GM19193 (cell line): Measurements from ENCODE around the gene SIRPB1.

Source experiments
- POLR2A ChIP-seq: IDR thresholded peaks from 4 replicates; pipeline ENCODE4 v1.6.1; 2011; ENCODE audit not compliant: insufficient read depth, insufficient read length; ENCODE audit errors: extremely low read depth

The SIRPB1 gene

DNA sequence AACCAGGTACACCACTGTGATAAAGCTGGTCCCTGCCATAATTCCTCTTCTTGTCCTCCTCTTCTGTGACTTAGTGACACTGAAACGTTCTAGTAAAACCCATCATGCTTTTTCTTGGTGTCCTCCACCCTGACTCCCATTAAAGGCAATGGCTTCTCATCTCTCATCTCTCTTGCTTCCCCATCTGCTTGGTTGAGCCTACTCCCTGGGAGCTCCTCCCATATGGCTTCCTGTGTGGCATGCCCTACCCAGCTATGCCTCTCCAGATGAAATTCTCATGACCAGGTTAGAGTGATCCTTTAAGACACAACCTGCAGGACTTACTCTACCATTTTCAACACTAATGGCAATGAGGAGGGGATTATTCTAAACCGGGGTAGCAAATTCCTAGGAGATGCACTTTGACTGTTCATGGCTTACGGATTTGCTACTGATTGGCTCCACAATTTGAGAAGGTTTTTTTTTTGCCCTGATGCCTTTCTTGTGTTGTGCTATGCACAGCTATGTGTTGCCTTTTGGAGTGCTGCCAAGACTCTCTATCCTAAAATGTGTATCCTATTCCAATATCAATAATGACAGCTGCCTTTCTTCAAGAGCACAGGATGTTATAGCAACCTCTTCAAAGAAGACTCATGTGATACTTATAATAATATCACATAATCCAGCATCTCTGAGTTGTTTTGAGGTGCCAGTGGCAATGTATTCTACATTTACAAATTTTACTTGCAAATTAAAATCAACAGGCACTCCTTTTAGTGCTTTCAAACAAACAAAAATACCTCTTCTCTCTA lies 31.7 kb upstream of the SIRPB1 start:
- TF ChIP-seq POLR2A = no peak

DNA sequence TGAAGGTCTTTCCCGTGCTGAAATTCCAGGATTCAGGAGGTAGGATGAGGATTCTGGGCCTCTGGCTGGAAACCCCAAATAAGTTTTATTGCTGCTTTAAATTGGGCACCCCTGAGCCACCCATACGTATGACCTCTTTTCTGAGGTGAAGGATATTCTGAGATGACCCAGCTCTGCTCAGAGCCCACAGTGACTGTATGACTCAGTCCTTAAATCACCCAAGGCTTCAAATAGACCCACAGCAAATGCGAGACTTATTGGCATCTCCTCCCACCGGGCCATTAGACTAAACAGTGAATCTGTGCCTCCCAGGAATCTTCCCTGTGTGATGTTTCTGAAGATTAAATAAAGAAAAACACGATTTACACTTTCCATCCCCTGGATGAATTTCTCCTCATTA lies 28.3 kb upstream of the SIRPB1 start:
- no peak for TF ChIP-seq POLR2A

DNA sequence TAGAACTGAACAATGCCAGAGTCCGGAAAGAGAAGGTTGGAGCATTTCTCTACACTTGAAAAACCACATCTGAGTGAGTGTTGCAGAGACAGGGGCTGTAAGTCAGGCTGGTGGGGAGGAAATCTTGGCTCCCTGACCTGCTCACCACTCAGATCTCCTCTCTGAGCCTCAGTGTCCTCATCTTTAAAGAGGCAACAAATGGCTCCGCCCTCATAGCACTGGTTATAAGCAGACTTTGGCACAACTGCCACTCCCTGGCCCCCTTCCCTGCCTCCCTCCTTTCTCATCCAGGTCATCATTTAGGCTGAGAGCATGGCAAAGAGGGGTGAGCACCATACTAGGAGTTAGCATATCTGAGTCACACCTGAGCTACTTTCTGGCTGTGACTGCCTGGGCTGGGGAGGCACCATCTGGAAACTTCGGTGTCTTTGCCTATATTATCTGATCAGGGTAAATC lies 27.2 kb upstream of the SIRPB1 start:
- no peak for TF ChIP-seq POLR2A

- no peak for TF ChIP-seq POLR2A
Observed at GRCh38 chr20:1644101-1644962, 24.5 kb upstream of the SIRPB1 start.

GRCh38 chr20:1637755-1638154 lies 17.9 kb upstream of the SIRPB1 start:
- TF ChIP-seq POLR2A = no peak

DNA sequence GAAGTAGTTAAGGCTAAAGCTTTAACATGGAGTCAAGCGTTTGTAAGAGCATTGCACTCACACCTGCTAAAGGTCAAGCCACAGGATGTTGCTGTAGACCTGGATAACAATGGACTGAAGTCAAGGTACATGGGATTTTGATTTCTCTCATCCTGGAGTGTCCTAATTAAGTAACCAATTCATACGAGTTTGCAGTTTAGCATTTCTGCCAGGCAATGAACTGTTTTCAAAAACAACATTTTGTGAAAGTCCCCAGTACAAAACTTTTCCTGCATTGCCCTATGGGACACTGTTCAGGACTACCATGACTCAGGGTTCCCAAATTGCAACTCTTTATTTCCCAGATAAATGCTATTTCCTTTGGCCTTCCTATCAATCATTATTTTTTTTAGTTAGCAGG lies 17.4 kb upstream of the SIRPB1 start:
- no peak for TF ChIP-seq POLR2A

- no peak for TF ChIP-seq POLR2A
Observed at GRCh38 chr20:1636621-1637020, 16.8 kb upstream of the SIRPB1 start.

DNA sequence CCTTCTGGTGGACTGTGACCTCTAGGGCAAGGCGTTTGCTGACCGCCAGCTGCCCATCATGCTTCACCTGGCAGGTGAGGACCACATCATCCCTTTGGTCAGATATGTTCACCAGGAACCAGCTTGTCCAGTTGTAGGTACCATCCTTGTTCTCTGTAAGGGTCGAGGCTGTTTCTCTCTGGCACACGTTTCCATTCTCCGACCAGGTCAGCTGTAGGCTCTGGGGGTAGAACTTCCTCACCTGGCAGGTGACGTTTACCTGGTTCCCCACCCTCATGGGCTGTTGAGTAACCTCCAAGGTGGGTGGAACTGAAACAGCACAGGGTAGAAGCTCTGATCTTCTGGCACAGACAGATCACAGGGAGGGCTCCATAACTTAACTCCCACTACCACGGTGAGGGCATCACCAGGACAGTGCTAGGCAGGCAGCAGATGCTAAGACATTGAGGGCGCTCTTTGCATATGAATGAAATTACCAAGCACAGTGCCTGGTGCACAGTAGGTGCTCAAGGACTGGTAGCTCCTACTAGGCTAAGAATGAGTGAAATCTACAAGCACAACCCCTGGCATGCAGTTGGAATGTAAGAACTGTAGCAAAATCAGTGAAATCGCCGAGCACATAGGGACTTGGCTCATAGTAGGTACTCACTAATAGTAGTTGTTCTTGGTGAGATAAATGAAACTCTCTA lies 15.6 kb upstream of the SIRPB1 start:
- TF ChIP-seq POLR2A = no peak

GRCh38 chr20:1633535-1633934 lies 13.7 kb upstream of the SIRPB1 start:
- no peak for TF ChIP-seq POLR2A

GRCh38 chr20:1632178-1632577 lies 12.4 kb upstream of the SIRPB1 start:
- no peak for TF ChIP-seq POLR2A

DNA sequence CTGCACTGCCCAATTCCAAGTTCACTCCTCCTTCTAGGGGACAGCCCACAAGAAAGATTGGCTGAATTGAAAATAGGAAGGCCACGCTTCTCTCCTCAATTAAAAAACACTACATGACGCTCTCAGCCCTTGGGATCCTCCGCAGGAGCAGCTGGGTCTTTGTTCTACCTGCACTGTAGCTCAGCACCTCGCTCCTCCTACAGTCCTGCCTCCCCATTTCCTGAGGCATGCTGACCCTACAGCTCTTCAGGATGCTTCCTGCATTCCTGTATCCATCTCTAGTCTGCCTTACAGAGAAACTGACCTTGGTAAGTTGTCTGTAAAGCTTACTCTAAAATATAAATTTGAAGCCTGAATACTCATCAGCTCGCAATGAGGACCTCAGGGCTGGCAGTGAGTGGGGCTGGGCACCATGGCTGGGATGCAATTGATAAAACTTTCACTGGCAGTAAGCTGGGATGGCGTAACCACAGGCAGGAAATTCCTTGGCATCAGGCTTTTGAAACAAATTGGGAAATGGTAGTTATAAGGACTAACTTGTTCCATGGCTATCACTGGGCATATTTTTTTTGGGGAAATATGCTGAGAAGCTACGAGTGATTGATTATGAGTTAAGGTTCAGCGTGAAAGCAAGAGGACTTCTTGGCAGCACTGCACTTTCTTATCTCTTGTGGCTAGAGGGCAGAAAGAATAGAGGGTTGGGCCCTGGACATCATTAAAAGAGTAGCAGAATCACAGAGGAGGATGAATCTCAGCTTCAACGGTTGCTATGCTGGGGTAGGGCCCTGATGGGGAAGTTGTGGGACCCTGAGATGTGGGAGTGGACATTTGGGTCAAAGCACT lies 11.7 kb upstream of the SIRPB1 start:
- no peak for TF ChIP-seq POLR2A

GRCh38 chr20:1630186-1630585 lies 10.4 kb upstream of the SIRPB1 start:
- TF ChIP-seq POLR2A = no peak

DNA sequence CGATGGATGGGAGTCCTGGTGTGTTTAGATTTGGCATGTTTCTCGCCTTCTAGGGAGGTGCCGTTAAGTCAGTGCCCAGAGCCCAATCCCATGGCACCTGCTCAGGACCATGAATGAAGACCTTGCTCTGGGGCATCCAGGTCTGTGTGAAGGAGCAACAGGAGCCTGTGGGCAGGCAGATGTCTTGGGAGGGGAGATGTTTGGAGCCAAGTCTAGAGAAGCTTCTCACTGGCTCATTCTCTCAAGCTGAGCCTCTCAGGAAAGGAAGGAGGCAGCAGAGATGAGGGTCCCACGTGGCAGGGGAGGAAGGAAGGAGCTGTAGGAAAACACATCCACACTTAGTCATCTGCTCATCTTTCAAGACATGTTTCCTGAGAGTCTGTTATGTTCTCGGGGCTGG lies 9.5 kb upstream of the SIRPB1 start:
- no peak for TF ChIP-seq POLR2A

- TF ChIP-seq POLR2A = no peak
Observed at GRCh38 chr20:1628621-1629020, 8.8 kb upstream of the SIRPB1 start.
